OCI-LY3 (cell line): ENCODE data around the gene CD247.

Experiments
- H2AFZ ChIP-seq: fragments of 200-600, 300-600 bp; shearing (Covaris generic); 2 replicates; pipeline ENCODE4 v1.6.0; 2014; ENCODE audit warnings: antibody characterized with exemption, low read depth, low read length
- H3K27ac ChIP-seq: fragments of 200-600, 300-600 bp; sonication (generic); 2 replicates; pipeline ENCODE4 v1.5.1; 2014; ENCODE audit warnings: mild to moderate bottlenecking, low read length, moderate library complexity, mixed read lengths
- H3K27me3 ChIP-seq: fragments of 200-600, 300-600 bp; sonication (generic); 2 replicates; pipeline ENCODE4 v1.6.1; 2014; ENCODE audit warnings: low read depth, low read length, mixed read lengths
- H3K36me3 ChIP-seq: fragments of 200-600, 300-600 bp; sonication (generic); replicated peaks from 2 replicates; pipeline ENCODE3; 2014; ENCODE audit warnings: low read depth, low read length, mixed read lengths
- H3K4me1 ChIP-seq: fragments of 300-600, 200-600 bp; sonication (generic); 2 replicates; pipeline ENCODE4 v1.6.1; 2014; ENCODE audit warnings: low read length, mixed read lengths
- H3K4me2 ChIP-seq: fragments of 200-600, 300-600 bp; sonication (generic); 2 replicates; pipeline ENCODE4 v1.6.1; 2014; ENCODE audit warnings: low read length, mixed read lengths
- H3K4me3 ChIP-seq: fragments of 300-600, 200-600 bp; sonication (generic); 2 replicates; pipeline ENCODE4 v1.5.1; 2014; ENCODE audit warnings: antibody characterized with exemption, mild to moderate bottlenecking, low read length, moderate library complexity
- H3K79me2 ChIP-seq: fragments of 300-600, 200-600 bp; shearing (Covaris generic); 2 replicates; pipeline ENCODE4 v1.6.1; 2014; ENCODE audit warnings: mild to moderate bottlenecking, low read length, mixed read lengths
- H3K9ac ChIP-seq: fragments of 300-600, 200-600 bp; shearing (Covaris generic); 2 replicates; pipeline ENCODE4 v1.6.0; 2014; ENCODE audit warnings: mild to moderate bottlenecking, low read length, moderate library complexity
- H3K9me3 ChIP-seq: fragments of 200-600, 300-600 bp; shearing (Covaris generic); 2 replicates; pipeline ENCODE4 v1.6.1; 2014; ENCODE audit warnings: low read length, mixed read lengths; ENCODE audit not compliant: insufficient read depth
- H4K20me1 ChIP-seq: fragments of 200-600, 300-600 bp; sonication (generic); 2 replicates; pipeline ENCODE4 v1.6.1; 2016; ENCODE audit warnings: low read length, mixed read lengths; ENCODE audit not compliant: insufficient read depth
- EZH2phosphoT487 ChIP-seq: fragments of 200-600 bp; shearing (Covaris generic); IDR thresholded peaks from 2 replicates; pipeline ENCODE4 v1.6.1; 2018; ENCODE audit warnings: antibody characterized with exemption, mixed run types, low read depth
- TF ChIP-seq, protein P1 (sequence below): fragments of 200-600, 300-600 bp; sonication (generic); IDR thresholded peaks from 2 replicates; pipeline ENCODE4 v1.5.1; 2014; ENCODE audit warnings: antibody characterized with exemption, low read length, low read depth

Gene CD247

GRCh38 chr1:167392200-167392696, 126.1 kb downstream of the CD247 start:
- Histone ChIP-seq H2AFZ (no peak overlapping the region), H3K9me3 (no peaks in the 10 kb centered on the region), H3K27ac (no peak overlapping the region), H3K36me3 (peaks cover 10% of the 10 kb centered on the region), H3K4me3 (no peak overlapping the region), H3K27me3 (no peaks in the 10 kb centered on the region), H3K79me2 (no peaks in the 10 kb centered on the region), H3K4me2 (no peak overlapping the region), H4K20me1 (no peaks in the 10 kb centered on the region), H3K9ac (no peak overlapping the region), H3K4me1 (no peaks in the 10 kb centered on the region)
- TF ChIP-seq, protein P1, sequence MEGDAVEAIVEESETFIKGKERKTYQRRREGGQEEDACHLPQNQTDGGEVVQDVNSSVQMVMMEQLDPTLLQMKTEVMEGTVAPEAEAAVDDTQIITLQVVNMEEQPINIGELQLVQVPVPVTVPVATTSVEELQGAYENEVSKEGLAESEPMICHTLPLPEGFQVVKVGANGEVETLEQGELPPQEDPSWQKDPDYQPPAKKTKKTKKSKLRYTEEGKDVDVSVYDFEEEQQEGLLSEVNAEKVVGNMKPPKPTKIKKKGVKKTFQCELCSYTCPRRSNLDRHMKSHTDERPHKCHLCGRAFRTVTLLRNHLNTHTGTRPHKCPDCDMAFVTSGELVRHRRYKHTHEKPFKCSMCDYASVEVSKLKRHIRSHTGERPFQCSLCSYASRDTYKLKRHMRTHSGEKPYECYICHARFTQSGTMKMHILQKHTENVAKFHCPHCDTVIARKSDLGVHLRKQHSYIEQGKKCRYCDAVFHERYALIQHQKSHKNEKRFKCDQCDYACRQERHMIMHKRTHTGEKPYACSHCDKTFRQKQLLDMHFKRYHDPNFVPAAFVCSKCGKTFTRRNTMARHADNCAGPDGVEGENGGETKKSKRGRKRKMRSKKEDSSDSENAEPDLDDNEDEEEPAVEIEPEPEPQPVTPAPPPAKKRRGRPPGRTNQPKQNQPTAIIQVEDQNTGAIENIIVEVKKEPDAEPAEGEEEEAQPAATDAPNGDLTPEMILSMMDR: no peak
- TF ChIP-seq EZH2phosphoT487: no peak

DNA sequence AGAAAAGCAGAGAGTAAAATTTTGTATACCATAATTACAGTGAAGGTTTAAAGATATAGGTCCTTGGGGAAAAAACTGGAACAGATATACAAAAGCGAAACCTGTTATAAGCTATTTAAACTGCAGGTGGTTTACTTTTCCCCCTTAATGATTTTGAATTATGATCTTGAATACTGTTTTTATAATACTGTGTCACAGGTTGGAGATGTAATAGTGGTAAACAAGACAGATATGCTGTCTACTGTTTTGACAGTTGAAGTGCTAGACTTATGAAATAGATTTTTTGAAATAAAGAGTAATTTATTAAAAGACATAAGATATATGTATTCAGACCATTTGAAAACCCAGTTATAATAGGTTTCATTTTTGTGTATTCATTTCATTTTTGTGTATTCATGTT, 129.4 kb downstream of the CD247 start:
- no peak overlapping the region for H3K4me3 ChIP-seq
- no peaks in the 10 kb centered on the region for H3K4me1 ChIP-seq
- H4K20me1 ChIP-seq: no peaks in the 10 kb centered on the region
- H3K9ac ChIP-seq: no peak overlapping the region
- no peak for TF ChIP-seq EZH2phosphoT487
- TF ChIP-seq, protein P1: no peak
- no peak overlapping the region for H3K27ac ChIP-seq
- no peak overlapping the region for H2AFZ ChIP-seq
- no peak overlapping the region for H3K4me2 ChIP-seq
- H3K9me3 ChIP-seq: no peaks in the 10 kb centered on the region
- H3K27me3 ChIP-seq: no peaks in the 10 kb centered on the region
- no peaks in the 10 kb centered on the region for H3K79me2 ChIP-seq
- peaks cover 17% of the 10 kb centered on the region for H3K36me3 ChIP-seq

DNA sequence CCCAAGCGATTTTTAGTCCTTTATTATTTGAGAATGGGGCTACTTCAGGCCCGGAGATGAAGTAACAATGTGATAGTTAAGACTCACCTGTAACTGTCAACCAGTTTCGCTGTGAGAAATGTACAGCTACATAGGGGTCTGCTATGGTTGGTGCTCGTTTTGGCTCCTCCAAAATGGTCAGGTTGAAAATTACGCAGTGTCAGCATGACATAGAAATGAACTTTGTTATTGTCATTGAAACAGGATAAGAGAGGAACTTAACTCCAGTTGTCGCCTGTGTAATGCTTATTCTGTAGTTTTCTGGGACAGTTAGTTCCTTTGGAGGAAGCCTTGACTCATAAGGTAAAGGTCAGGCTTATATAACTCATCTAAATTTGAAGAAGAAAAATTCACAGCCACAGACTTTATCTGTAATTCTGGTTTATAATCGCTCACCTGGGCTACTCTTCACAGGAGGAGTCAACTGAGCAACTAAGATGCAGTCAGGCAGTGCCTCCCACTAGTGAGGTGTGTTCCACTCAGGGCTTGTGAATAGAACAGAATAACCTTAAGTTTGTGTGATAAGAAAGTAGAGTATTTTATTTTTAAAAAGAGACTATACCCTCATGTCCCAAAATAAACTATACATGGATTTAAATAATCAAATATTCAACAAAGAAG, 130.9 kb downstream of the CD247 start:
- Histone ChIP-seq H3K79me2 (no peaks in the 10 kb centered on the region), H2AFZ (no peak overlapping the region), H3K27me3 (no peaks in the 10 kb centered on the region), H3K9me3 (no peaks in the 10 kb centered on the region), H3K27ac (no peak overlapping the region), H3K4me1 (no peaks in the 10 kb centered on the region), H3K36me3 (peaks cover 17% of the 10 kb centered on the region), H3K4me3 (no peak overlapping the region), H4K20me1 (no peaks in the 10 kb centered on the region), H3K4me2 (no peak overlapping the region), H3K9ac (no peak overlapping the region)
- no peak for TF ChIP-seq EZH2phosphoT487
